Stimulated activated CD4-positive, alpha-beta T cell treated with anti-CD3 and anti-CD28 coated beads, Interleukin-4, amount 100 ng/mL, for 4 hours (primary cell): ENCODE data around the gene TPGS1.

Experiments used
- DNase-seq, 2 experiments: peaks; one replicate each; pipeline ENCODE4 v3.0.0-alpha.2; 2020

TPGS1 gene

DNA sequence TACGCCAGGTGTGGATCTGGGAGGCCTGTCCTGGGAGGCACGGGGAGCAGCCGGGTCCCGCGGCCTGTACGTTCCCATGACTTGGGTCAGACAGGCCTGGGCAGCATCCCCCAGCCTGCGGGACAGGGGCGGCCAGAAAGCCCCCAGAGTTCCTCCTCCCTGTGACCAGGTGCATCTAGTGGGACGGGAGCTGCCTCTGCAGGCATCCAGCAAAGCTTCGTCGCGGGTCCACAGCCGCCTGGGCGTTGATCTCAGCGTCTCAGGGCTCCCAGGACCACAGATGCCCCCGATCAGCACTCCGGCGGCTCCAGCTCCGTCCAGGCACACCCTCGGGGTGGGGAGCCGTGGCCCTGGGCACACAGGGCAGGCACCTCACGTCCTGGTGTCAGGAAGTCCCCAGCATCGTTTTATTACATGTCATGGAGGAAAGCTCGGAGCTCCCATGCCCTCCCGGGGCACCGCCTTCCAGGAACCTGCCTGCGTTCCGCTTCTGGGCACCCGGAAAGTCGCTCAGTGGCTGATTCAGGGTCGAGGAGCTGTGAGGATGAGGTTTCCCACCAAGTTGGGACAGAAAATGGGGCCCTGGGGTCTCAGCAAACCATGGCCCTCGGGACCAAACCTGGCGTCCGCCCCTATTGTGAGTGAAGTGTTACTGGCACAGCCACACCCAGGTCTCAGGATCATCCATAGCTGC is 35.0 kb downstream of the TPGS1 start:
- DNase-seq: no peak

DNA sequence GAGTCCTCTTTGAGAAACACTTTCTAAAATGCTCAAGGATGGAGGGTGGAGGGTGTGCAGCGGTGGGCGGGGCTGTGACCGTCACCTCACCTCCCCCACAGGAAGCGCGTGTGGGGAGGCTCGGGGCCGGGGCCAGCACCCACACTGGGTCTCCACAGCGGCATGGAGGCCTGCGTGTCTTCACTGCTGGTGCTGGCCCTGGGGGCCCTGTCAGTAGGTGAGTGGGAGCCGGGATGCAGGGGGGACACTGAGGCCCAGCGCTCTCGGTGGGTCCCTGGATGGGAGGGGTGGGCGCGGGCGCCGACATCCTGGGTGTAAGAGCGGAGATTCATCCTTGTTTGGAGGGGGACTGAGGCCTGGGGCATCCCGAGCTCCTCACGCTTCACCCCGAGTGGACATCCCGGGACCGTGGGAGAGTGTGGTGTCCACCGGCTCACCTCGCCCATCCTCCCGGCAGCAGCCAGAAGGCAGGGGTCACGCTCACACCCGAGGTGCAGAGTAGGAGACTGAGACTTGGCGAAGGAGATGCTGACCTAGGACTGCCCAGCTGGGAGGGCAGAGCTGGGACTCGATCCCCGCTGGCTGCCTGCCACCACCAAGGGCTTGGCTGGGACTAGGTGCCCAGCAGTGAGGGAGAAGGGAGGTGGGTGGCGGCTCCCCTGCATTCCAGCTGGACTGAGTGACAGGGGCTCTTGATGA is 36.8 kb downstream of the TPGS1 start, which contains the start of gene GZMM:
Gene GZMM, plus strand, starts transcription at position 144 of the 699 bp plus-strand sequence. Its CDS starts 19 bp downstream, at position 163.
- peak; percentile 69 to 78 for DNase-seq

DNA sequence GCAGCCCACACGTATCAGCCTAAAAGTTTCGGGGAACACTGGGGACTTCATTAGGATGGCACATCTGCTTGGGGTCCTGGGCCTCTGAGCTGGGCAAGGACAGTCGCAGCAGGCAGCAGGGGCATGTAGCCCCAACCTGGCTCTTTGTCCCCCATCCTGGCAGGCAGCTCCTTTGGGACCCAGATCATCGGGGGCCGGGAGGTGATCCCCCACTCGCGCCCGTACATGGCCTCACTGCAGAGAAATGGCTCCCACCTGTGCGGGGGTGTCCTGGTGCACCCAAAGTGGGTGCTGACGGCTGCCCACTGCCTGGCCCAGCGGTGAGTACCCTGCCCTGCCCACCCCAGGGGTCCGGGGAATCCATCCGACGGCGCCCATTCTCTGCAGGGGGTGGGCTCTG is 39.8 kb downstream of the TPGS1 start:
- DNase-seq: no peak

DNA sequence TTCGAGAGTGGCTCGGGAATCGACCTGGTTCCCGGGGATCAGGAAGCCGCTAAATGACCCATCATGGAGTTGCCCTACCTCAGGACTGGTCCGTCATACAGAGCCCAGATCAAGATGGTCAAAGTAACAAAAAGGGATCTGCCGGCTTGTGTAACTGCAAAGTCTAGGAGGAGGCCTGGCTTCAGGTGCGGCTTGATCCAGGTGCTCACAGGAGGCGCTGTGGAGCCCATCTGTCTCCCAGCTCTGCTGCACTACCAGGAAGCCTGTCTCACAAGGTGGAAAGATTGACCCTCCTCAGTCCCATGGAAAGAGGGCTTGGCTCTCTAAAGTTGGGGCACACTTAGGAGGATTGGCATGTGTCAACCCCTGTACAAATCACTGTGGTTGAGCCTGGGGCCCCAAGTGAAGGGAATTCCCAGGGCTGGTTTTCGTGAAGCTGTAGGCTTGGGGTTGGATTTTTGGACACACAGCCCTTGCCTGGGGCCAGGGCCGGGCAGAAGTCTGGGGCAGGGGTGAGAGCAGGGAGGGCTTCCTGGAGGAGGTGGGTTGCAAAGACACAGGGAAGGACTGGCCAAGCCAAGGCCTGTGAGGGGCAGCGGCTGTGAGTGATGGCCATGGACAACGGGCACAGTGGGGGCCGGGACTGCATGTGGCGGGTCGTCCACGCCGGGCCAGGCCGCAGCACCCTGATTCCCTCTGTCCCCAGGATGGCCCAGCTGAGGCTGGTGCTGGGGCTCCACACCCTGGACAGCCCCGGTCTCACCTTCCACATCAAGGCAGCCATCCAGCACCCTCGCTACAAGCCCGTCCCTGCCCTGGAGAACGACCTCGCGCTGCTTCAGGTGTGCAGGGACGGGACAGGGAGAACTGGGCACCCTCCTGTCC is 40.8 kb downstream of the TPGS1 start:
- no peak for DNase-seq

GRCh38 chr19:548886-549830 is 41.9 kb downstream of the TPGS1 start:
- DNase-seq: no peak

GRCh38 chr19:554817-555216 is 47.5 kb downstream of the TPGS1 start:
- no peak for DNase-seq

GRCh38 chr19:555474-555808 is 48.1 kb downstream of the TPGS1 start:
- DNase-seq: no peak

- DNase-seq: no peak
Measured at GRCh38 chr19:556611-557382, 49.5 kb downstream of the TPGS1 start.

GRCh38 chr19:558770-559439 is 51.6 kb downstream of the TPGS1 start:
- DNase-seq: no peak

DNA sequence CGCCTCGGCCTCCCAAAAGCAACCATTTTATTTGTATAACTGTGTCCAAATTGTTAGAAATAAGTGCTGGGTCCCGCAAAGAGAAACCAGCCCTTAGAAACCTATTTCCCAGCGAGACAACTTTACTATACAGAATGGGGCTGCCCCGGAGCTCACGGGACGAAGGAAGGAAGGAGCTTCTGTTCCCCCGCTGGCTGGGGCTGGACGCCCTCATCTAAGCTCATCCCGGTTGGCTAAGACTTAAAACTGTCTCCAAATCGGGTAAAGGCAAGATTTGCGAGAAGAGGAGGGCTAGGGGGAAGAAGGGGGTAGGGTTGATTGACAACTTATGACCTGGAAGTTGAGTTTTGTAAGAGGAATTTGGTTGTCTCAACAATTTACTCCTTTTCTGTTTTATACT is 52.8 kb downstream of the TPGS1 start:
- DNase-seq: no peak

DNA sequence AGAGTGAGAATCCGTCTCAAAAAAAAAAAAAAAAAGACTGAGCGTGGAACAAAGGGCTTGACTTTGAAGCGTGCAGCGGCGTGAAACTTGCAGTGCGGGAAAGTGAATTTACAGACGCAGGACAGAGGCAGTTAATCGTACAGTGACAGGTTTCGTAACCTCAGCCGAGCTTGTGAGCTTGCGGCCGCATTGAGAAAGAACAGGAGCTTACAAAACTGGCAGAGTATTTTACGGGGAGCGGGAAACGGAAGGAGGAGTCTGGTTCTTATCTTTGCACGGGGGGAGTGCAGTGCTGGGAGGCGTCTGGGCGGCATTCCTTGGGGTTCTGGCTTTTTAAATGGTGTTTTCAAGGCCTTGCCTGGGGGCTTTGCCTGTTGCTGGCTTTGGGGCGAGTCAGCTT is 59.1 kb downstream of the TPGS1 start:
- no peak for DNase-seq

DNA sequence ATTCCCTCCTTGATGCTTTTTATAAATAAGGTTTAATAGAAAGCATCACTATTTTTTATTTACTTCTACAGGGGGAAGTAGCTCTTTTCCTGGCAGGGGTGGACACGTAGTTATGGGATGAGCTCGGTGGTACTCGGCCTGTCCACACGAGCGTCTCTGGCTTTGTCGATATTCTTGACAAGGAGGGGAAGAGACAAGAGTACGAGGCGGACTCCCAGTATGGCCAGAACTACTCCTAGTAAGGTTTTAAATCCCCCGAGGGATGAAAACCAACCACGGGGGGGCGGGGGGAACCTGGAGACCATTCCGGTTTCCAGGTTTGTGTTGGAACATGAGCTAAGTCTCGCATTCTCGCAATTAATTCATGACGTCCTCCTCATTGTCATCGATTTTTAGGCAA is 59.5 kb downstream of the TPGS1 start:
- DNase-seq: no peak

DNA sequence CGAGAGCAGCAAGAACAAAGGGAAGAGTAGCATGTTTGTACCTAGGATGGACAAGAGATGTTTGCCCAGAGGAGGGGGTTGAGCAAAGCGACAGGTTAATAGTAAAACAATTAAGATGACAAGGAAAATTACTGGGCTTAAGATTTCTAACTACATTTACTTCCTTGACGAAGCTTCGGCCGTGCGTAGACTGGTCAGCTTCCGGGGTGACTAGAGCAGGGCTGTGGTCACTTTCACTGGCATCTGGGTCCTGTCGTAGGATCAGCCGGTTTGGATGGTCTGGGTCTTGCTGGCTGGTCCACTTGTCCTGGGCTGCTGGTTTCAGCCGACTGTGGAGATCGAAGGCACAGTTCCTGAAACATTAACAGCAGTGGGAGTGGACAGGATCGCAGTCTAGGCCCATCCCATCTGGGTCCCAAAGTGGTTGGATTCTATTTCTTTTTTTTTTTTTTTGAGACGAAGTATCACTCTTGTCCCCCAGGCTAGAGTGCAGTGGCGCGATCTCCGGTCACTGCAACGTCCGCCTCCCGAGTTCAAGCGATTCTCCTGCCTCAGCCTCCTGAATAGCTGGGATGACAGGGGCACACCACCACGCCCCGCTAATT is 60.1 kb downstream of the TPGS1 start:
- no peak for DNase-seq
